GM11168 (cell line): ENCODE data around the gene SSRP1.

Experiments
- in situ Hi-C: fragments of 300-500 bp; cut with MboI; formaldehyde crosslinking; loops from one replicate; pipeline ENCODE4 v1.12.0; 2022; ENCODE audit warnings: low sequenced_read_pairs; ENCODE audit not compliant: unreplicated experiment

The SSRP1 gene

GRCh38 chr11:57276971-57277675, 58.6 kb downstream of the SSRP1 start:
- in situ Hi-C loops = no loop called here

GRCh38 chr11:57276169-57276970, 59.3 kb downstream of the SSRP1 start:
- in situ Hi-C loops = no loop called here
